Measurements from ENCODE around the gene BTBD9. TPM values are rescaled to one million over a fixed set of nuclear protein-coding genes. Genes with fewer than 3 reads are reported as not detected.

Gene BTBD9
- total RNA-seq, 2 donors from 2014 or later: 30.1 to 45.8 TPM

GRCh38 chr6:38287487-38287886, 352.2 kb downstream of the BTBD9 start:
- H3K27ac ChIP-seq: no peak overlapping the region
- DNase-seq (ENCODE audit: low spot score) (no peak), ATAC-seq (ENCODE audit: insufficient number of reproducible peaks, low FRiP score, low read depth) (no peak)
- H3K4me3 ChIP-seq: no peak overlapping the region
- H3K4me1 ChIP-seq (ENCODE audit: control insufficient read depth in 1 of 2, low read depth in 2 of 2): no peaks in the 10 kb centered on the region
- H3K27me3 ChIP-seq (replicated peaks; ENCODE audit: insufficient read depth): no peaks in the 10 kb centered on the region
- H3K36me3 ChIP-seq: no peaks in the 10 kb centered on the region
- no peak for TF ChIP-seq CTCF (IDR thresholded peaks at IDR 0.05)
- no peaks in the 10 kb centered on the region for H3K9me3 ChIP-seq

- H3K36me3 ChIP-seq: no peaks in the 10 kb centered on the region
- H3K4me1 ChIP-seq (ENCODE audit: control insufficient read depth in 1 of 2, low read depth in 2 of 2): no peaks in the 10 kb centered on the region
- H3K27ac ChIP-seq: no peak overlapping the region
- no peak for TF ChIP-seq CTCF (IDR thresholded peaks at IDR 0.05)
- no peaks in the 10 kb centered on the region for H3K9me3 ChIP-seq
- no peak overlapping the region for H3K4me3 ChIP-seq
- no peaks in the 10 kb centered on the region for H3K27me3 ChIP-seq (replicated peaks; ENCODE audit: insufficient read depth)
- no peak for ATAC-seq (ENCODE audit: insufficient number of reproducible peaks, low FRiP score, low read depth)
- DNase-seq (ENCODE audit: low spot score): no peak
Observed at GRCh38 chr6:38284802-38285394, 354.8 kb downstream of the BTBD9 start.

- Histone ChIP-seq H3K27me3 (replicated peaks; ENCODE audit: insufficient read depth) (no peaks in the 10 kb centered on the region), H3K9me3 (no peaks in the 10 kb centered on the region), H3K4me3 (no peak overlapping the region), H3K36me3 (no peaks in the 10 kb centered on the region), H3K27ac (no peak overlapping the region), H3K4me1 (ENCODE audit: control insufficient read depth in 1 of 2, low read depth in 2 of 2) (no peaks in the 10 kb centered on the region)
- no peak for TF ChIP-seq CTCF (IDR thresholded peaks at IDR 0.05)
- no peak for DNase-seq (ENCODE audit: low spot score)
- ATAC-seq (ENCODE audit: insufficient number of reproducible peaks, low FRiP score, low read depth): no peak
Observed at GRCh38 chr6:38283734-38284362, 355.9 kb downstream of the BTBD9 start.

- no peak overlapping the region for H3K4me3 ChIP-seq
- no peaks in the 10 kb centered on the region for H3K27me3 ChIP-seq (replicated peaks; ENCODE audit: insufficient read depth)
- no peak overlapping the region for H3K27ac ChIP-seq
- ATAC-seq (ENCODE audit: insufficient number of reproducible peaks, low FRiP score, low read depth): no peak
- H3K4me1 ChIP-seq (ENCODE audit: control insufficient read depth in 1 of 2, low read depth in 2 of 2): no peaks in the 10 kb centered on the region
- H3K36me3 ChIP-seq: no peaks in the 10 kb centered on the region
- no peaks in the 10 kb centered on the region for H3K9me3 ChIP-seq
- DNase-seq (ENCODE audit: low spot score): no peak
- no peak for TF ChIP-seq CTCF (IDR thresholded peaks at IDR 0.05)
Observed at GRCh38 chr6:38282911-38283310, 356.8 kb downstream of the BTBD9 start.

GRCh38 chr6:38281126-38281525, 358.6 kb downstream of the BTBD9 start:
- DNase-seq (ENCODE audit: low spot score) (no peak), ATAC-seq (ENCODE audit: insufficient number of reproducible peaks, low FRiP score, low read depth) (no peak)
- Histone ChIP-seq H3K4me3 (no peak overlapping the region), H3K27ac (no peak overlapping the region), H3K9me3 (no peaks in the 10 kb centered on the region), H3K4me1 (ENCODE audit: control insufficient read depth in 1 of 2, low read depth in 2 of 2) (no peaks in the 10 kb centered on the region), H3K36me3 (no peaks in the 10 kb centered on the region), H3K27me3 (replicated peaks; ENCODE audit: insufficient read depth) (no peaks in the 10 kb centered on the region)
- no peak for TF ChIP-seq CTCF (IDR thresholded peaks at IDR 0.05)

Measured in thoracic aorta (tissue), 2 donors.